Measurements from ENCODE around the gene RIOX2.

DNA sequence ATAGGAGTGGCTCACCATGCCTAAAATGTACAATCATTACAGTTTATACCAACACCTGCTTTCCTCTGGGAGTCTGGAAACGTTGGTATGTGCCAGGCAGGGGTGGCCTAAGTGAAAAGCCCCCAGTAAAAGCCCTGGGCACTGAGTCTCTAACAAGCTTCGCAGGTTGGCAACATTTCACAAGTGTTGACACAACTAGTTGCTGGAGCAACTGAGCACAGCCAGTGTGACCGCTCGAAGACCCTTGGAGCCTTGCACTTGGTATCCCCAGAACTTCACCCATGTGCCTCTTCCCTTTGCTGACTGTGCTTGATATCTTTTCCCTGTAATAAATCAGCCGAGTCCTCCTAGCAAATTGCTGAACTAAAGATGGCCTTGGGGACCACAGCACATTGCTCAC is 2.7 kb downstream of the RIOX2 start:
- TF ChIP-seq POLR2AphosphoS5 (IDR thresholded peaks at IDR 0.05; ENCODE audit: low read depth, low read length) (no peak), SIN3A (IDR thresholded peaks at IDR 0.05; ENCODE audit: borderline replicate concordance, insufficient read depth, low read length) (no peak), TAF1 (IDR thresholded peaks at IDR 0.05; ENCODE audit: borderline replicate concordance, insufficient read depth, low read length) (no peak)
- TF ChIP-seq, protein P1, sequence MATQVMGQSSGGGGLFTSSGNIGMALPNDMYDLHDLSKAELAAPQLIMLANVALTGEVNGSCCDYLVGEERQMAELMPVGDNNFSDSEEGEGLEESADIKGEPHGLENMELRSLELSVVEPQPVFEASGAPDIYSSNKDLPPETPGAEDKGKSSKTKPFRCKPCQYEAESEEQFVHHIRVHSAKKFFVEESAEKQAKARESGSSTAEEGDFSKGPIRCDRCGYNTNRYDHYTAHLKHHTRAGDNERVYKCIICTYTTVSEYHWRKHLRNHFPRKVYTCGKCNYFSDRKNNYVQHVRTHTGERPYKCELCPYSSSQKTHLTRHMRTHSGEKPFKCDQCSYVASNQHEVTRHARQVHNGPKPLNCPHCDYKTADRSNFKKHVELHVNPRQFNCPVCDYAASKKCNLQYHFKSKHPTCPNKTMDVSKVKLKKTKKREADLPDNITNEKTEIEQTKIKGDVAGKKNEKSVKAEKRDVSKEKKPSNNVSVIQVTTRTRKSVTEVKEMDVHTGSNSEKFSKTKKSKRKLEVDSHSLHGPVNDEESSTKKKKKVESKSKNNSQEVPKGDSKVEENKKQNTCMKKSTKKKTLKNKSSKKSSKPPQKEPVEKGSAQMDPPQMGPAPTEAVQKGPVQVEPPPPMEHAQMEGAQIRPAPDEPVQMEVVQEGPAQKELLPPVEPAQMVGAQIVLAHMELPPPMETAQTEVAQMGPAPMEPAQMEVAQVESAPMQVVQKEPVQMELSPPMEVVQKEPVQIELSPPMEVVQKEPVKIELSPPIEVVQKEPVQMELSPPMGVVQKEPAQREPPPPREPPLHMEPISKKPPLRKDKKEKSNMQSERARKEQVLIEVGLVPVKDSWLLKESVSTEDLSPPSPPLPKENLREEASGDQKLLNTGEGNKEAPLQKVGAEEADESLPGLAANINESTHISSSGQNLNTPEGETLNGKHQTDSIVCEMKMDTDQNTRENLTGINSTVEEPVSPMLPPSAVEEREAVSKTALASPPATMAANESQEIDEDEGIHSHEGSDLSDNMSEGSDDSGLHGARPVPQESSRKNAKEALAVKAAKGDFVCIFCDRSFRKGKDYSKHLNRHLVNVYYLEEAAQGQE (IDR thresholded peaks at IDR 0.05; ENCODE audit: insufficient read depth in 1 of 2, low read depth in 2 of 2, low read length in 2 of 2), result no peak

All from PFSK-1 (cell line).